ENCODE results near the gene NFATC1. TPM values are rescaled to one million over a fixed set of nuclear protein-coding genes. Genes with fewer than 3 reads are reported as not detected.

Gene NFATC1
- polyA plus RNA-seq, 1 of the 3 experiments (the other 2 are of a cell fraction) = 0.02 TPM

- no peak overlapping the region for H3K4me2 ChIP-seq
- H3K4me1 ChIP-seq (ENCODE audit: control insufficient read depth in 1 of 2, insufficient read depth in 2 of 2, low read depth in 1 of 2, low read length in 1 of 2) = no peaks in the 10 kb centered on the region
- no peaks in the 10 kb centered on the region for H3K9me2 ChIP-seq
- no peak for DNase-seq
- H3K36me3 ChIP-seq (replicated peaks in 1 of 2; ENCODE audit: control insufficient read depth in 1 of 2, insufficient read depth in 2 of 2, low read length in 1 of 2) = no peaks in the 10 kb centered on the region
- H3K9me3 ChIP-seq = no peaks in the 10 kb centered on the region
- TF ChIP-seq FOSL2 (IDR thresholded peaks at IDR 0.05; ENCODE audit: borderline replicate concordance, low read depth) (no peak), MEF2A (IDR thresholded peaks at IDR 0.05; ENCODE audit: borderline replicate concordance, low read depth) (no peak)
- no peaks in the 10 kb centered on the region for H3F3A ChIP-seq (replicated peaks; ENCODE audit: insufficient read depth)
- POLR2A ChIA-PET = no interaction called here
- WGBS (ENCODE audit: low lambda C conversion rate) = 12% methylated on average over 10 of the region's 31 CpGs
- H3K9ac ChIP-seq = no peak overlapping the region
- H2AFZ ChIP-seq (ENCODE audit: low read depth) = no peak overlapping the region
- H3K27ac ChIP-seq (ENCODE audit: low read depth in 2 of 2, low read length in 1 of 2) = no peak overlapping the region
- no peaks in the 10 kb centered on the region for H3K79me2 ChIP-seq (ENCODE audit: insufficient read depth)
- peaks cover 99% of the 10 kb centered on the region for H3K27me3 ChIP-seq (ENCODE audit: insufficient read depth)
- H4K20me1 ChIP-seq (ENCODE audit: insufficient read depth) = no peaks in the 10 kb centered on the region
- H3K4me3 ChIP-seq (ENCODE audit: low read depth in 2 of 2, low read length in 1 of 2) = no peak overlapping the region
- CTCF ChIA-PET = no interaction called here
These were observed 44.8 kb downstream of the NFATC1 start for GRCh38 chr18:79440316-79441110.

DNA sequence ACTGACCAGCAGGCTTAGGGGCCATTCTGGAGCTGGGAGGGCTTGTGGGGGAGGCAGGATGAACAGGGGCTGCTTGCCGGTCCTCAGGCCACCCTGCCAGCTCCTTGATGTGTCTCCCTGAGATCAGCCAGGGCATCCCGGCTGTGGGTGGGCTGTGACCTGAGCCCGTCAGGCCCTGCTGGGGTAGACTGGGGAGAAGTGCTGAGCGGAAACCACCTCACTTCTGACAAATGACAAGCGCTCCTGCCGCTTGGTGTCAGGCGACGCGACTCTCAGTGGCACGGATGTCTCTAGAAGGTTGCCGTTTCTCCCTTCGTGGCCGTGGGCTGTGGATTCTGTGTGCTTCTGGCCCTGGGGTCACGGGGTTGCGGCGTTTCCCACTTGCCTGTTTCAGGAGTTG lies 45.7 kb downstream of the NFATC1 start:
- H3K9me3 ChIP-seq = no peaks in the 10 kb centered on the region
- H3K27me3 ChIP-seq (ENCODE audit: insufficient read depth) = peaks cover 99% of the 10 kb centered on the region
- WGBS (ENCODE audit: low lambda C conversion rate) = 41% methylated on average over 8 of the region's 16 CpGs
- no peaks in the 10 kb centered on the region for H4K20me1 ChIP-seq (ENCODE audit: insufficient read depth)
- no peaks in the 10 kb centered on the region for H3K36me3 ChIP-seq (replicated peaks in 1 of 2; ENCODE audit: control insufficient read depth in 1 of 2, insufficient read depth in 2 of 2, low read length in 1 of 2)
- no peaks in the 10 kb centered on the region for H3K4me1 ChIP-seq (ENCODE audit: control insufficient read depth in 1 of 2, insufficient read depth in 2 of 2, low read depth in 1 of 2, low read length in 1 of 2)
- no peaks in the 10 kb centered on the region for H3K9me2 ChIP-seq
- ChIA-PET CTCF (no interaction called here), POLR2A (no interaction called here)
- no peak overlapping the region for H3K4me2 ChIP-seq
- H3K9ac ChIP-seq = no peak overlapping the region
- H3K4me3 ChIP-seq (ENCODE audit: low read depth in 2 of 2, low read length in 1 of 2) = no peak overlapping the region
- no peaks in the 10 kb centered on the region for H3F3A ChIP-seq (replicated peaks; ENCODE audit: insufficient read depth)
- no peaks in the 10 kb centered on the region for H3K79me2 ChIP-seq (ENCODE audit: insufficient read depth)
- TF ChIP-seq SMC3 (IDR thresholded peaks at IDR 0.05; ENCODE audit: low read depth, low read length) (no peak), ZBTB33 (IDR thresholded peaks at IDR 0.05; ENCODE audit: borderline replicate concordance, low read depth) (no peak), SIN3A (IDR thresholded peaks at IDR 0.05; ENCODE audit: borderline replicate concordance, low read depth, low read length) (no peak), YY1 (IDR thresholded peaks at IDR 0.05; ENCODE audit: low read depth) (no peak), TAF1 (IDR thresholded peaks at IDR 0.05; ENCODE audit: borderline replicate concordance, low read depth, low read length) (no peak), EZH2phosphoT487 (IDR thresholded peaks at IDR 0.05; ENCODE audit: borderline replicate concordance, low read depth) (no peak), IRF3 (IDR thresholded peaks at IDR 0.05; ENCODE audit: low read depth, low read length) (no peak), MXI1 (IDR thresholded peaks at IDR 0.05; ENCODE audit: low read depth, low read length) (no peak), MAX (IDR thresholded peaks at IDR 0.05; ENCODE audit: low read depth) (no peak), CHD2 (IDR thresholded peaks at IDR 0.05; ENCODE audit: low read length, partially characterized antibody) (no peak), NFIC (IDR thresholded peaks at IDR 0.05; ENCODE audit: borderline replicate concordance) (no peak)
- H3K27ac ChIP-seq (ENCODE audit: low read depth in 2 of 2, low read length in 1 of 2) = no peak overlapping the region
- DNase-seq = no peak
- no peak overlapping the region for H2AFZ ChIP-seq (ENCODE audit: low read depth)
